Activated naive CD8-positive, alpha-beta T cell (primary cell): ENCODE measurements around the gene BBS2.
"Not testable (repeated sequence)": the region's sequence is repeated elsewhere in the genome, so short reads cannot be mapped to it uniquely, and the experiment has no call there.

Experiments
- H3K27ac Mint-ChIP-seq: one replicate; pipeline ENCODE4 v1.8.0; 2021; ENCODE audit warnings: mixed read lengths
- H3K27me3 Mint-ChIP-seq: one replicate; pipeline ENCODE4 v1.8.0; 2021; ENCODE audit warnings: mixed read lengths
- H3K36me3 Mint-ChIP-seq: one replicate; pipeline ENCODE4 v1.8.0; 2021; ENCODE audit warnings: mixed read lengths
- H3K4me1 Mint-ChIP-seq: one replicate; pipeline ENCODE4 v1.8.0; 2021; ENCODE audit warnings: low read depth, mixed read lengths
- H3K4me3 Mint-ChIP-seq: one replicate; pipeline ENCODE4 v1.8.0; 2021; ENCODE audit warnings: mild to moderate bottlenecking, mixed read lengths
- H3K9me3 Mint-ChIP-seq: one replicate; pipeline ENCODE4 v1.8.0; 2021; ENCODE audit warnings: low read depth, mixed read lengths

The BBS2 gene

GRCh38 chr16:56505181-56505580, 14.6 kb downstream of the BBS2 start:
- H3K4me3 Mint-ChIP-seq = no peak overlapping the region
- no peaks in the 10 kb centered on the region for H3K9me3 Mint-ChIP-seq
- peaks cover 10% of the 10 kb centered on the region for H3K36me3 Mint-ChIP-seq
- no peaks in the 10 kb centered on the region for H3K27me3 Mint-ChIP-seq
- no peak overlapping the region for H3K27ac Mint-ChIP-seq
- no peaks in the 10 kb centered on the region for H3K4me1 Mint-ChIP-seq

- H3K36me3 Mint-ChIP-seq = peaks cover 18% of the 10 kb centered on the region
- H3K4me1 Mint-ChIP-seq = no peaks in the 10 kb centered on the region
- no peaks in the 10 kb centered on the region for H3K9me3 Mint-ChIP-seq
- no peaks in the 10 kb centered on the region for H3K27me3 Mint-ChIP-seq
- H3K4me3 Mint-ChIP-seq = no peak overlapping the region
- no peak overlapping the region for H3K27ac Mint-ChIP-seq
Observed at GRCh38 chr16:56493815-56494214, 26.0 kb downstream of the BBS2 start.

GRCh38 chr16:56493126-56493525, 26.7 kb downstream of the BBS2 start:
- Mint-ChIP-seq H3K4me1 (no peaks in the 10 kb centered on the region), H3K9me3 (no peaks in the 10 kb centered on the region), H3K27ac (no peak overlapping the region), H3K27me3 (no peaks in the 10 kb centered on the region), H3K4me3 (no peak overlapping the region), H3K36me3 (peaks cover 18% of the 10 kb centered on the region)

- Mint-ChIP-seq H3K4me3 (no peak overlapping the region), H3K4me1 (no peaks in the 10 kb centered on the region), H3K27ac (no peak overlapping the region), H3K27me3 (no peaks in the 10 kb centered on the region), H3K36me3 (peaks cover 16% of the 10 kb centered on the region), H3K9me3 (no peaks in the 10 kb centered on the region)
Observed at GRCh38 chr16:56491657-56492261, 28.1 kb downstream of the BBS2 start.

- not testable (repeated sequence) for H3K27me3 Mint-ChIP-seq, H3K9me3 Mint-ChIP-seq, H3K4me1 Mint-ChIP-seq, H3K4me3 Mint-ChIP-seq, H3K27ac Mint-ChIP-seq
- H3K36me3 Mint-ChIP-seq = peaks cover 14% of the 10 kb centered on the region
Observed at GRCh38 chr16:56488868-56489267, 31.0 kb downstream of the BBS2 start.

- no peak overlapping the region for H3K27ac Mint-ChIP-seq
Observed at GRCh38 chr16:56488035-56488434, 31.8 kb downstream of the BBS2 start.

GRCh38 chr16:56483394-56483793, 36.4 kb downstream of the BBS2 start:
- Mint-ChIP-seq H3K4me3 (no peak overlapping the region), H3K27me3 (no peaks in the 10 kb centered on the region), H3K27ac (no peak overlapping the region), H3K4me1 (peaks cover 4% of the 10 kb centered on the region), H3K9me3 (no peaks in the 10 kb centered on the region), H3K36me3 (peaks cover 10% of the 10 kb centered on the region)

More at GRCh38 chr16:56488035-56488434, 31.8 kb downstream of the BBS2 start:
- Mint-ChIP-seq H3K4me3 (no peak overlapping the region), H3K36me3 (peaks cover 11% of the 10 kb centered on the region), H3K27me3 (no peaks in the 10 kb centered on the region), H3K4me1 (no peaks in the 10 kb centered on the region), H3K9me3 (no peaks in the 10 kb centered on the region)

GRCh38 chr16:56482683-56483236, 37.1 kb downstream of the BBS2 start:
- Mint-ChIP-seq H3K27me3 (no peaks in the 10 kb centered on the region), H3K27ac (no peak overlapping the region), H3K9me3 (no peaks in the 10 kb centered on the region), H3K4me1 (peaks cover 4% of the 10 kb centered on the region), H3K4me3 (no peak overlapping the region), H3K36me3 (peaks cover 10% of the 10 kb centered on the region)

GRCh38 chr16:56481468-56482122, 38.2 kb downstream of the BBS2 start:
- peak overlapping the region; percentile 3 for H3K27ac Mint-ChIP-seq
- H3K9me3 Mint-ChIP-seq = no peaks in the 10 kb centered on the region
- H3K27me3 Mint-ChIP-seq = no peaks in the 10 kb centered on the region
- peaks cover 16% of the 10 kb centered on the region for H3K36me3 Mint-ChIP-seq
- H3K4me1 Mint-ChIP-seq = peaks cover 11% of the 10 kb centered on the region
- H3K4me3 Mint-ChIP-seq = no peak overlapping the region

GRCh38 chr16:56480776-56481467, 38.9 kb downstream of the BBS2 start:
- H3K27ac Mint-ChIP-seq = peak overlapping the region; percentile 61
- no peaks in the 10 kb centered on the region for H3K9me3 Mint-ChIP-seq
- no peak overlapping the region for H3K4me3 Mint-ChIP-seq
- H3K4me1 Mint-ChIP-seq = peaks cover 13% of the 10 kb centered on the region
- no peaks in the 10 kb centered on the region for H3K27me3 Mint-ChIP-seq
- peaks cover 16% of the 10 kb centered on the region for H3K36me3 Mint-ChIP-seq

- Mint-ChIP-seq H3K36me3 (peaks cover 17% of the 10 kb centered on the region), H3K9me3 (no peaks in the 10 kb centered on the region), H3K4me3 (no peak overlapping the region), H3K27ac (peak overlapping the region; percentile 72), H3K4me1 (peaks cover 13% of the 10 kb centered on the region), H3K27me3 (no peaks in the 10 kb centered on the region)
Observed at GRCh38 chr16:56479469-56479868, 40.4 kb downstream of the BBS2 start.

- Mint-ChIP-seq H3K27me3 (no peaks in the 10 kb centered on the region), H3K4me1 (peaks cover 13% of the 10 kb centered on the region), H3K27ac (no peak overlapping the region), H3K9me3 (no peaks in the 10 kb centered on the region), H3K4me3 (no peak overlapping the region), H3K36me3 (peaks cover 17% of the 10 kb centered on the region)
Observed at GRCh38 chr16:56478281-56479049, 41.4 kb downstream of the BBS2 start.

GRCh38 chr16:56477096-56477878, 42.5 kb downstream of the BBS2 start:
- Mint-ChIP-seq H3K27me3 (no peaks in the 10 kb centered on the region), H3K36me3 (peaks cover 17% of the 10 kb centered on the region), H3K9me3 (no peaks in the 10 kb centered on the region), H3K27ac (peak overlapping the region; percentile 81), H3K4me3 (peak overlapping the region; percentile 20), H3K4me1 (peaks cover 13% of the 10 kb centered on the region)

GRCh38 chr16:56475201-56475600, 44.6 kb downstream of the BBS2 start:
- Mint-ChIP-seq H3K36me3 (peaks cover 17% of the 10 kb centered on the region), H3K4me1 (peaks cover 13% of the 10 kb centered on the region), H3K9me3 (no peaks in the 10 kb centered on the region), H3K27ac (peak overlapping the region; percentile 42), H3K27me3 (no peaks in the 10 kb centered on the region), H3K4me3 (no peak overlapping the region)
